Urothelium cell line (cell line): ENCODE data around the gene CRTC2.
A peak's percentile ranks its signal among the peaks of the same experiment; 100 is the strongest.

Experiments
- DNase-seq: peaks from one replicate; pipeline ENCODE4 v3.0.0; 2011; ENCODE audit warnings: low spot score, mixed read lengths
- FAIRE-seq: peaks from 2 replicates; lab custom pipeline; 2011; peaks lifted over from hg19 to GRCh38; lab: Jason Lieb, UNC

The CRTC2 gene

DNA sequence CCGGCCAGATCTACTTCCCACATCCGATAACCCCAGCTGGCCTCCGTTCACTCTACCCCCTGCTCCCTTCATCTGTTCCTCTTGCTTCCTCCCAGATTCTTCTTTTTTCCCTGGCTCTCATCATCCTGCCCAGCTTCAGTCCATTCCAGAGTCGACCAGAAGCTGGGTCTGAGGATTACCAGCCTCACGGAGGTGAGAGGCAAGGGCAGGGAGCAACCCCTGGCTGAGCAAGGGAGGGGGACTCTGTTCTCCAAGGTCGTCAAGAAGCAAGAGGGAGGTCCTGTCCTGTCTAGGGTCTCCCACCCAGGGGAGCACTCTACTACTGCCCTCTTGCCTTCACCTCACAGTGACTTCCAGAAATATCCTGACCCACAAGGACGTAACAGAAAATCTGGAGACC, 15.1 kb upstream of the CRTC2 start:
- DNase-seq (no peak), FAIRE-seq (no peak)

DNA sequence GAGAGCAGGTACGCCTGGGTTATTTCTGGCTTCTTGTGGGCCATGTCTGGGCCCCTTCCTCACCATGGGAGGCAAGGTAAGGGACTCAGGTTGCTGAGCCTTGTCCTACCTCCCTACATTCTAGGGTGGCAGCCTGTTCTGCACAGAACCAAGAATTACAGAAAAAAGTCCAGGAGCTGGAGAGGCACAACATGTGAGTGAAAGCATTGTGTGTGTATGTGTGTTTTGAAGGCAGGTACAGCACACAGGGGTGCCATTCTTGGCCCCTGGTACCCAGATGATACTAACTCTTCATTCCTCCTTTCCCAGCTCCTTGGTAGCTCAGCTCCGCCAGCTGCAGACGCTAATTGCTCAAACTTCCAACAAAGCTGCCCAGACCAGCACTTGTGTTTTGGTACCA, 14.7 kb upstream of the CRTC2 start:
- FAIRE-seq = no peak

DNA sequence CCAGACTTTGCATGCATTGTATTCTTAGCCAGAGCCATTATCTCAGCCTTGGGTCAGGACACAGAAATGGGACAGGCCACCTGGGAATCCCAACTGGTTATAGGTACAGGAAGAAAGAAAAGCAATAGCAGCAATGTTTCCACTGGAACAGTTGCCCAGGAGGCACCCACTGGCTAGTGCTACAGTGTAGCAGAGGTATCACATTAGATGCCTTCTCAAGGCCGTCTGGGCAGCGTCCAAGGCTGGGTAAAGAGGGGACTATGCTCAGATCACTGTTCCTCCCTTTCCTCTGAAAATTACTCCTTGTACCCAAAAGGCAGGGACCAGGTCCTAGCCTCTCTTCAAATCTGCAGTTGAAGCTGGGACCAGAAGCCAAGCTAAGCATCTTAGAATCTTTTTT, 11.9 kb upstream of the CRTC2 start:
- DNase-seq (no peak), FAIRE-seq (no peak)

More for the DNA sequence above, 14.7 kb upstream of the CRTC2 start:
- no peak for DNase-seq

DNA sequence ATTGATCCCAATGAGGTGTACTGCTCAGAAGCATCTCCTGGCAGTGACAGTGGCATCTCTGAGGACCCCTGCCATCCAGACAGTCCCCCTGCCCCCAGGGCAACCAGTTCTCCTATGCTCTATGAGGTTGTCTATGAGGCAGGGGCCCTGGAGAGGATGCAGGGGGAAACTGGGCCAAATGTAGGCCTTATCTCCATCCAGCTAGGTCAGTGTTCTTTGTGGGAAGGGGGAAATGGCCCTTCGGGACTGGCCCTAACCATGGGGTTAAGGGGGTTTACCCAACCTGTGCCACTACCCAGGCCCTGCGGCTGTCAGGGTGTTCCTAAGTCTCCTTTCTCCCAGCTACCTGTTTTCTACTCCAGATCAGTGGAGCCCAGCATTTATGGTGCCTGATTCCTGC, 10.6 kb upstream of the CRTC2 start:
- no peak for DNase-seq
- no peak for FAIRE-seq

DNA sequence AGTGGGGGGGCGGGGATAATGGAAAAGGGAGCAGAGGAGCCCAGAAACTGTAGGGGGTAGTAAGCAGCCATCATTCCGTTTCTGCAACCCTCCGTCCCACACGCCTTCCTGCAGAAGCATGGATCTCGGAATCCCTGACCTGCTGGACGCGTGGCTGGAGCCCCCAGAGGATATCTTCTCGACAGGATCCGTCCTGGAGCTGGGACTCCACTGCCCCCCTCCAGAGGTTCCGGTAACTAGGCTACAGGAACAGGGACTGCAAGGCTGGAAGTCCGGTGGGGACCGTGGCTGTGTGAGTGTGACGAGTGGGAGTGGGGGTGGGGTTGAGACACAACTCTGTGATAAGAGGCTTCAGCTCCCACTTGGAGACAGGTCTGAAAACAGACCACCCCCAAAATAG, 10.0 kb upstream of the CRTC2 start:
- FAIRE-seq (no peak), DNase-seq (no peak)

DNA sequence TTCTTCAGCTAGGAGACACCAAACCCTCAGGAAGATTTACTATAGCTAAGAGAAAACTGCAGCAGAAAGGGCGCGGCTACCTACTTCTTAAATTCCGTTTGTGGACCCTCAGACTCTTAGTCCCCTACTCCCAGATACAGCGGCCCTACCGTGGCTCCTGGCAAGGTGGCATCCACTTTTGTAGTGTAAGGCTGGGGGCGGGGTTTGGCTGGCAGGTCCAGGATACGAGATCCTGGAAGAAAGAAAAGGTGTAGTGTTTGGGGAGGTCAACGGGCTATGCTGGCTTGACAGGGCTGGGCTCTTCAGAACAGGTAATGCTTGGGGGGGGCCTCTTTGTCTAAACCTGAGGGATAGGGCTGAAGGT, 9.6 kb upstream of the CRTC2 start:
- FAIRE-seq (no peak), DNase-seq (no peak)

DNA sequence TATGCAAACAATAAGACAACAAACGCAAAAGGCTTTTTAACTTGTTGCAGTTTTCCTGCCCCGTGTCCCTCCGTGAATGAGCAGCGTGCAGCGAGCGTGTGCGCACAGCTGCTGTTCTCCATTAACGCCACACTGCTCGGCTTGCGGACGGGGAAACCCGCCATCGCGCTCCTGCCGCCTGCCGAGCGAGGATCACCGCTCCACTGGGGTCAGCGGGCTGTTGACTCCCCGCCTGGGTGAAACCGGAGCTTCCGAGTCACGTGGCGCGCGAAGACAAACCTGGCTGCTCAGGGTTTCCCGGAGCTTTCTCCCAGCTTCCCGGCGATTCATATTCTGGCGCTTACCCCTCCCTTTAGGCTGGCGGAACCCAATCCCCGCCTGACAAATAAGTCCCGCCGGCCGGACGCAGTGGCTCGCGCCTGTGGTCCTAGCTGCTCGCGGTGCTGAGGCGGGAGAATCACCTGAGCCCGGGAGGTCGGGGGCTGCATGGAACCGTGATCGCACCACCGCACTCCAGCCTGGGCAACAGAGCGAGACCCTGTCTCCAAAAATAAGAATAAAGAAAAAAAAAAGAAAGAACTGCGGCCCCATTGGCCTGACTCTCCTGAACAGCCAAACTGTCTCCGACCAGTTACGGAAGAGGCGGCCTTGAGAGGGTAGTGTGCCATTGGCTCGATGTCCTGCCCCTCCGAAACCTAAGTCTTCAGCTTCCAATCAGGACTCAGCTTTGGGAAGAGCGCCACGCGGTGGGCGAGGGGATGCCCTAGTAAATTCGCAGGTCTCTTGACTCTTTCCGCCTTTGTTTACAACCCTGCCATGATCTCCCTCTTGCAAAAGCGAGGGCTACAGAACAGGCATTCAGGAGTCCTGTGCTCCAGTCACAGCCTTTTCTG, 8.9 kb upstream of the CRTC2 start, which contains the start of gene CREB3L4:
TSS of gene CREB3L4 (plus strand) at position 796 of the 893 bp plus-strand sequence. CDS start 624 bp downstream, outside the sequence.
- FAIRE-seq (no peak), DNase-seq (peak; percentile 92)

DNA sequence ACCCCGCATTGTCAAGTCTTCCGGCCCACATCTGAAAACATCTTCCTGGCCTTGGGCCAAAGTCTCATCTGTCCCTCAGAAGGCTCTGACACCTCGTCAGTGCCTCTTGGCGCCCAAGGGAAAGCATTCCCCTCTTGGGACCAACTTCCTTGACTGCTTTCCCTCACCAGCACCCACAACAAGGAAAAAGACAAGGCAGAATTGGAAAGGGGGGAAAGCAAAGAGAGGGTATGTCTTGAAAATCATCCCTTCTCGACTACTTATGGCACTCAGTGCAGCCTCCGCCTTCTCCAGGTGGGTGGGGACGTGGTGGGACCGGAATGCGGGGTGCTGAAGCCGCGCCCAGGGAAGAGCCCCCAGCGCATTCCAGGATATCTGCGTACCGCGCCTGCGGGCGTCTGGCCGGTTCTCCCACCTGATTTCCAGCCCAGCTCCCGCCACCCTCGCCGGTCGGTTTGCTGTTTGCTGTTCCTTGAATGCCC, 5.5 kb upstream of the CRTC2 start:
- FAIRE-seq = no peak

DNA sequence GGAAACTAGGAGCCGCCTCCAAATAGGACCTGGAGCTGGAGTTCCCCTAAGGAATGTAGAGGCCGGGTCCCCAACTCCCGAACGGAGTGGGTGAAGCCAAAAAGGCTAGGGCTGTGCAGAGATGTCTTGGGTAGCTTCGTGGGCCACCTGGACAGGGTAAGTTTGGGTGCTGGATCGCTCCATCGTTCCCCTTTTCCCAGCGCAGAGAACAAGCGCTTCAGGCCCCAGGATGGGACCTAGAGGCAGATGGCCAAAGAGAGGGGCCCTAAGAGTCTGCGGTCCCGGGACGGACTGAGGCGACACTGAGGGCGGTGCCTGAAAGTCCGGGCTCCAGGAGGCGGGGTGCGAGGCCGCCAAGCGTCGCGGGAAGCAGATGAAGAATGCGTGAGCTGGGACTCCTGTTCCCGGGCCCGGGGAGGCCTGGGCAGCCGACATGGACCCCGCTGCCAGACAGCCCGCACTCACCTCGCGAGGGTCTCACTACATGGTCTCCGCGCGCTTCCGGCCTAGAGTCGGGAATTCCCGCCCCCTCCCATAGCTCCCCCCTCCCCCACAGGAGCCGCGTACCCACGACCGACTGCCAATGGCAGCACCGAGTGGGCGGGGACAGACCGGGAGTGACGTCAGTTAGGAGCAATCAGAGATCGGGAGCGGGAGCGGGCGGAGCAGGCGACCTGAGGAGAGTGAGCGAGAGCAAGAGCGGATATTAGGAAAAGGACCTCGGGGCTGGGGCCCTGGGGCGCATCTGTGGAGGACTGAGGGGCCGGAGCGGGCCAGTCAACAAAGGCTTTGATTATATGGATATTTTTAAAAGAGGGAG, 4.8 kb upstream of the CRTC2 start, which contains the start of gene SLC39A1:
TSS of gene SLC39A1 (minus strand) at position 508 of the 820 bp plus-strand sequence. CDS start 822 bp downstream, outside the sequence.
- FAIRE-seq (peak; percentile 82), DNase-seq (peak; percentile 96)

More for the DNA sequence above, 5.5 kb upstream of the CRTC2 start:
- DNase-seq = peak; percentile 55

DNA sequence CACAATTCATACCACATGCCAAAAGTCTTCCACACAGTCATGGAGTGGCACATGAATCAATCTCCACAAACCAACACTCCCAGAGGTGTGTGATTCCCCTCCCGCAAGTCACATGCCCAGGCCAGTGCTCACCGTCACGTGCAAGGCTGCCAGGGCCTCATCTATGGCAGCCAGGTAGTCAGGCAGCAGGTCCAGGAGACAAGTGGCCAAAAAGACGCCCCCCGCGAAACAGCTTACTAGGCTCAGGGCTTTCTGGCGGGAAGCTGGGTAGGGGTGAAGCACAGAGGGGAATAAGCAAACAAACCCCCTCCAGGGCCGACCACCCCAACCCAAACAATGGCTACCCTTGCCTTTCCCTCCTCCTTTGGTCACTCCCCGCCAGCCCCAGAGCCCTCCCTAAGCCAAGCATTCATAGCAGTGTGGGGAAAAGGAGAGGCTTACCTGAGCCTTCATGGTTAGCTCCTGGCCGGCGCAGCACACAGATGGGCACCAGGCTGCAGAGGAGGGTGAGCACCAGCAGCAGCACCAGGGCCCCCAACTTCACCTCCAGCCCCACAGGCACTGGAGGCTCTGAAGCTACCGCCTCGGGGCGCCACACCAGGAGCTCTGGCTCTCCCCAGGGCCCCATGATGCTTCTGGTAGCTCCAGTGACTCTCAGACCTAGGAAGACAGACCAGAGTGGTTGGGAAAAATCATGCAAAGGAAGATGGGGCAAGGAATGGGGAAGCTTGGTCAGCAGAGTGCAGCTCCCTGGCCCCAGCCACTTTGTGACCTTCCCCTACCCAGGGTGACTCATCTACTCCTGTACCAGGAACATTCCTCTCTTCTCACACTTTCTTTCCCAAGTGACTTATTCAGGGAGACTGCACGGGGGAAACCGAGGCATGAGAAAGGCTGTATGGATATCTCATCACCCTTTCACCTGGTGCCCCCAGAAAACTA, 3.9 kb upstream of the CRTC2 start:
- DNase-seq (peak; percentile 22), FAIRE-seq (no peak)

DNA sequence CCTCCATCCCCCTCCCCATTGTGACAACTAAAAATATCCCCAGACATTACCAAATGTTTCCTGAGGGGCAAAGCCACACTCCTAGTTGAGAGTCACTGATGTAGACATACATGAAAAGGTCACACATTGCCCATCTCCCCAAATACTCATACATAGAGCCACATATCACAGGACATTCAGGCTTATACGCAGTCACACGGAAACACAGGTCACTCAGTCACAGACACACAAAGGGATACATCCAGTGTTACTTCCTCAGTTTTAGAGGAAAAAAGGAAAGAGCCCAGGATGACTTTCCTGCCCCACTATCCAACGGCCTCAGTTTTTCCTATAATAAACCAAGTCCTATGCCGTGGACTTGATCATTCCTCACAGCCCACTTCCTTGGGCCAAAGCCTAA, 3.0 kb upstream of the CRTC2 start:
- no peak for FAIRE-seq
- DNase-seq = no peak

DNA sequence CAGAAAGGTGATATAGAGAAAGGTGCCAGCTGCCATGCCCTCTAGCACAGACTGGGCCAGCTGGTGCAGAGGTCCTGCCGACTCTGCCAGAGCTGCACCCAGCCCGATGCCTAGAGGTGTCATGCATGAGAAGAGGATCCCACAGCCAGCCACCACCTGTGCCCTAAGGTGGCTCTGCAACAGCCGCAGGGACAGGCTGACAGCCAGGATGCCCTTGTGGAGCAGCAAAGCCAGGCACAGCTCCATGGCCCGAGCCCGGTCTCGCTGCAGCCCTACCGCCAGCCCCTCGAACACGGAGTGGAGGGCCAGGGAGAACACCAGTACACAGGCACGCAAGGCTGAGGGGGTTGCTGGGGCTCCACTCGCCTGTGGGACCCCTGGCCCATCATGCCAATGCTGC, 1.8 kb upstream of the CRTC2 start:
- DNase-seq = no peak
- no peak for FAIRE-seq

DNA sequence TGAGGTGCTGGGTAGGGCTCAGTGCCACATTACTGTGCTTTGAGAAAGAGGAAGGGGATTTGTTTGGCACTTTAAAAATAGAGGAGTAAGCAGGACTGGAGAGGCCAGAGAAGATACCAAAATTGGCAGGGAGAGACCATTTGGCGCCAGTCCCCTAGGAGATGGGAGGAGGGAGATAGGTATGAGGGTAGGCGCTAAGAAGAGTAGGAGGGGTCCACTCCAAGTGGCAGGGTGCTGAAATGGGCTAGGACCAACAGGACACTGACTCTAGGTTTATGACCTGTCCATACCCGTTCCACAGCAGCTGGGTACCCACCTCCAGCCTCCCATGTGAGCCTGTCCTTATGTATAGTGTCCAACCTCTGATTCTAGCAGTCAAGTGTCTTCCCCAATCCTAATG, 1.0 kb upstream of the CRTC2 start:
- no peak for FAIRE-seq
- DNase-seq = no peak

DNA sequence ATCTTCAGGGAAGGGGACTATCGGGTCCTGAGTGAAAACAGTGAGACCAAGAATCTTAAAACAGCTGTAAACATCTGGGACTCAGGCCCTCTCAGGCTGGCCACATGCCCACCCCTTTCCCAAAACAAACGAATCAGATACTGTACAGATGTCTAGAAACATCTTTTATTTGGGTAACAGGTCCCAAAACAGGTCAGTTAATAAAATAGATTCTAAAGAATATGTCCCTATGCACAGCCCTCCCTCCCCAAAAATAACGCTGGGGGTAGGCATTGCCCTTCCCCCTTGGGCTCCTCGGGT, 499 bp upstream of the CRTC2 start:
- FAIRE-seq (no peak), DNase-seq (no peak)

DNA sequence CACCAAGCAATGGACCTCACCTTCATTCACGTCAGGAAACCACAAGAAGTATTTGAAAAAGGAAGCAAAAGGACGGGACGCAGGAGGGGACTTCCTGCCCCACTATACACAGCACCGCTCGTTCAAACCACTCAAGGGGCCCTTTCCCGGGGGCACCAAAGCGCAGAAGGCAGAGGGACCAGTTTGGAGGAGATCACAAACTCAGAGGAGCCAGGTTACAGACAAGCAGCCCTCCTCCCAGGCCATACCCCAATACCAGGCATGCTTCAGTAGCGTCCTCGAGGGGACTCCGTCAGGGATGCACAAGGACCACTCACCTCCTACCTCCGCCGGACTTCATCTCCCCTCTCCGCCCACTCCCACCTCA, 685 bp downstream of the CRTC2 start:
- FAIRE-seq (no peak), DNase-seq (no peak)

DNA sequence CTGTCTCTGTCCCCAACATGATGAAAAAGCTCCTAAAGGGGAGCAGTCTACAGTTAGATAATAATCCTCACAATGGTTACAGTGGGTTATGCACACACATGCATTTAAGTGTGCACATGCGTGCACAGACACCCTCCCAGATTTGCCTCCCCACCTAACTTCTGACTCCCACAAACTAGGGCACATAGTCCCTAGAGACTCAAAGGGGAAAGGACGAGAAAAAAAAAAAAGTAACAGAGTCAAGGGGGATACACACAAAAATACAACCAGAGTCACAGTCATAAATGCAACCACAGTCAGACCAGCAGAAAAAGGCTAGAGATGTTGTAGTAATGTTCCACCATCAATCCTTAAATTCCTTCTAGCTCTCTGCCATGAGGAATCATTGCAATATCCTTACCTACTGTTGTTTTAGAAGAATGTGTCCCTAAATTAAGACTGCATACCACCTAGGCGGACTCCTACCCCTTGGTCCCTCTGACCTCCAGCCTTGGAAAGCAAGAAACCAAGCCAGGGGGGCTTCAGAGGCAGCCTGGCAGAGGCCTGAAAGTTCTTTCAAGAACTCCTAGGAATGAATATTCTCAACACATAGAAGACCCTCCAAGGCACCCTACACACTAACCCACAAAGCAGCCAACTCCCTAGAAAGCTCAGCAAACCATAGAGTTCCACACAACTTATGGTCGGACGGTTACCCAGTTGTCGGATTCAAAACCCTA, 1.3 kb downstream of the CRTC2 start:
- DNase-seq = no peak
- FAIRE-seq = no peak

DNA sequence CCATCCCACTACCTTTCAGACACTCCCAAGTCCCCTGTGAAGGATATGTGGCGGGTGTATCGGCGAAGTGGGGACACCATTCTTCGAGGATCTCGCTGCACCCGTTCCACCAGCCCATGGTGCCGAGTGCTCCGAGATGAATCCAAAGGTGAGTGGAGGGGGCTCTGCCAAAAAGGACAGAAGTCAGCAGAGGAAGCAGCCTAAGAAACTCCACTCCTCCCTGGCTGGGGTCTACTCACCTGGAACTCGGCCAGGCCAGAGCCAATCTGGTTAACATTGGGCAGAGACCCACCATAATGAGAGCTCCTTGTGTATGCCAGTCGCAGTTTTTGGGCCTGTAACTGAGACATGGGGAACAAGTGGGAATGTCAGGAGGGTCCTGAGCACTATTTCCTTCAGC, 3.6 kb downstream of the CRTC2 start:
- FAIRE-seq = no peak
- no peak for DNase-seq

DNA sequence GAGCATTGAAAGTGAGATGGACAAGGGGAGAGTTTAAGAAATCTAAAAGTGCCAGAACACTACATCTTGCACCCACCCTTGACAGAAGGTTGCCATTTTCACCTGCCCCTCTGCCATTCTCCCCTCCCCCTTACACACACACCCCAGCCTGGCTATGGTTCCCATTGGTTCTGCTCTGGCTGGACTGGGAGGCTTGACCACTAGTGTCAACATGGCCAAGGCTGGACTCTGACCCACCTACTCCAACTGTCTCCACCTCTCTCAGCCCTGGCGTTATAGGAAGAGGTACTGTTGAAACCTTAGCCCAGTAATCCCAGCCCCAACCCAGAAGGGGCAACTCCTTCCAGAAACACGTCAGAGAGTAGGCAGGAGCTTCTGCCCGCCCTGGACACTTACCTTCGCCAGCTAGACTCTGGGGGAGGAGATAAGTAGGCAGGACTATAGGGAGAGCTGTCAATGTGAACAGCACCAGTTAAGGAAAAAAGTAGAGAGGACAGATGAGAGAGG, 4.5 kb downstream of the CRTC2 start:
- FAIRE-seq (no peak), DNase-seq (no peak)

DNA sequence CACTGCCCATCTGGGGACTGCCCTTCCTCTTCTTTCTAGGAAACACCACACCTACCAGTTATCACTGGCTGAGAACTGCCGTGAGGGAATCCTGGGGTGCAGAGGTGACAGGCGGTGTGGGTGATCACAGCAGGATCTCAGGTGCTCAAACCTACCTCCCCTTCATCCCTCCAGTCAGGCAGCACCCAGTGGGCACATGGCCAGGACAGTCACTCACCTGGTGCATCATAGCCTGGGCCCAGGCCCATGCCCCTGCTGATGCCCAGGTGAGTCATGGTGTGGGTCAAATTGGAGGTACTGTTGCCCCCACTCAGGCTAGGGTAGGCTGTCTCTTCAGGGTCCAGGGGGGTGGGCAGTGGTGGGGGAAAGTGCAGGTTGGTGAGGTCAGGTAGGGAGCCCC, 6.6 kb downstream of the CRTC2 start:
- FAIRE-seq = no peak

DNA sequence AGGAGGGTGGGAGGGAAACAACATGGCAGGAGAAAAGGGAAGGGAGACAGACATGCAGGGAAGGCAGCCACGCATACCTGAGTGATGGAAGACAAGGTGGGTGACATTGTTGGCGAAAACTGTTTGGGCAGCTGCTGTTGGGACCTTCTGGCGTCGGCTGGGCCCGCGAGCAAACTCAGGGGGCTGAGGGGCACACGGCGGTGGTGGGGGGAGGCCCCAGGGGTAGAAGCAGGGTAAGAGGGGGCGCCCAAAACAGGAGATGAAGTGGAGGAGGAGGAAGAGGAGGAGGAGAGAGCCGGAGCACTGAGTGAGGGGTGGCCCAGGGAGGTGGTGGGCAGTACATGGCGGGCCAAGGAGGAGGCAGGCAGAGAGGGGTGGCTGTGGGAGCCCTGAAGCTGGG, 7.2 kb downstream of the CRTC2 start:
- DNase-seq (no peak), FAIRE-seq (no peak)

More for the DNA sequence above, 6.6 kb downstream of the CRTC2 start:
- no peak for DNase-seq
